Islet precursor cell (in vitro differentiated cells): Measurements from ENCODE around the gene RAB3C.
A peak's percentile ranks its signal among the peaks of the same experiment; 100 is the strongest.

Experiments used
- DNase-seq: peaks from one replicate; pipeline ENCODE4 v3.0.0-alpha.2; 2018

RAB3C gene

DNA sequence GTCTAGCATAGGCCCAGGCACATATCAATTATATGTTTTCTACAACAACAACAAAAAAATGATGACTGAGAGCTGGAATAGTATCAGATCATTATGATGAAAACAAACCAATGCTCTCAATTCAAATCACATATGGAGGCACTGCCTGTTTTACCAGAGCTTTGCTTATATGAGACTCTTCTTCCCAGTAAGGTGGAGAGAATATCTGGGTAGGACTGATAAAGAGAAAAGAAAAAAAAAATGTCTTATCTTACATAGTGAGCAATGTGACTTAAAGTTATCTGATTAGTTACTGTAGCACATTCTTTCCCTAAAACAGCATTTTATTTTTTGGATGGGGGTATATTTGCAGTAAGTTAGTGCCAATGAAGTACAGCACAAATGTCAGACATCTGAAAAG, 154.8 kb downstream of the RAB3C start:
- DNase-seq: no peak

DNA sequence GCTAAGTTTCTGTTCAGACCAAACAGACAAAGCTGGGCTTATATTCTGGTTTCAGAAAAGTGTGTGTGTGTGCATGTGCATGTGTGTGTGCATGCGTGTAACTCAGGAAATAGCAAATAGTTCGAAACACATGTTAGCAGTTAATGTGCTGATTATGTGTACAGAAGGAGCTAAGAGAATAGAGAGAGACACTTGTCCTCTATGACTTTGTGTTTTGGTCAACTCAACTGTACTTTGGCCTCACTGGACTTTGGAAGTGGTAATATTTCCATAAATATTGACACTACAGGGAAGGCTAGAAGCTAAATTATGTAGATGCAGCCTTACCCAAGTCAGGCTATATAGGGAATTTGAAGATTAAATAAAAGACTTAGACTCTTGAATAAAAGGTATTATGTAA, 155.5 kb downstream of the RAB3C start:
- DNase-seq: no peak

DNA sequence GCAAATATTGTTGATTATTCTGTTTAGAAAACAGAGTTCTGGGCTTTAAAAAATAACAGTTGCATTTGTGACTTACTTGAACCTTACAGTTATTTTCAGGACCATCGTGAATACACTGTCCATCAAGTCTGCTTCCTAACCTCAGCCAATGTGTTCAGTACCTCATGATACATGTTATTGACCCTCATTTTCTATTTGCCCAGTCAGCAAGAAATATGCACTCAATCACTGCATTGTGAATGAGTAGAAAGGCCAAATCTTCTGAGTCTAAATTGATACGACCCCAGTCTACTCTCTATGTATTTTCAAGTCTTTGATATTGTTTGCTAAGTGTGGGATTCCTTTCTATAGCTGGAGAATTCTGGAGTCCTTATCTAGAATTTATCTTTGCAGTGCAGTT, 156.2 kb downstream of the RAB3C start:
- no peak for DNase-seq

DNA sequence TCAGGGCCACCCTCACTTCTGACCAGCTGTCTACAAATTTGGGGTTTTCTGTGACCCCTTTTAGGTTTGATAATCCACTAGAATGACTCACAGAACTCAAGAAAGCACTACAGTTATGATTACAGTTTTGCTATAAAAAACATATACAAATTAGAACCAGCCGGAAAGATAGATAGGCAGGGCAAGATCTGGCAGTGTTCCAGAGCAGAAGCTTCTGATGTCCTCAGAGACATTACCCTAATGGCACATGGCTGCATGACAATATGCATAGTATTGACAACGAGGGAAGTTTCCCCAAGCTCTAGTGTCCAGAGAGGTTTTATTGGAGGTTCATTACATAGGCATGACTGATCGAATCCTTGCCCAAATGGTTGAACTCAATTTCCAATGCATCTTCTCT, 158.1 kb downstream of the RAB3C start:
- no peak for DNase-seq

DNA sequence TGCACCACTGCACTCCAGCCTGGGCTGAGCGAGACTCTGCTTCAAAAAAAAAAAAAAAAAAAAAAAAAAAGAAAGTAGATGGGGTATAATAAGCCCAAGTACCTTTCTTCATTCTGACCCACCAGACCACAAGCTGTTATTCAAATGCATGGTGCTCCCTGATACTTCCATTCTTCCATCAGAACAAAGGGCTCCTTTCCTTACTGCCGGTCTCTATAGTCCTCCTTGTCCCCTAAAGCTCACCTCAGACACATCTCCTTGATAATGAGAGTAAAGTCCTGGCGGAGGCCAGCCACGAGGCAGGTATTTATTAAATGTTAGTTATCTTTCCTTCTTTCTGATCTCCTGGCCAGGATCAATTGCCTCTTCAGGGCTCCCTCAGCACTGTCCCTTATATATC, 162.5 kb downstream of the RAB3C start:
- DNase-seq: no peak

DNA sequence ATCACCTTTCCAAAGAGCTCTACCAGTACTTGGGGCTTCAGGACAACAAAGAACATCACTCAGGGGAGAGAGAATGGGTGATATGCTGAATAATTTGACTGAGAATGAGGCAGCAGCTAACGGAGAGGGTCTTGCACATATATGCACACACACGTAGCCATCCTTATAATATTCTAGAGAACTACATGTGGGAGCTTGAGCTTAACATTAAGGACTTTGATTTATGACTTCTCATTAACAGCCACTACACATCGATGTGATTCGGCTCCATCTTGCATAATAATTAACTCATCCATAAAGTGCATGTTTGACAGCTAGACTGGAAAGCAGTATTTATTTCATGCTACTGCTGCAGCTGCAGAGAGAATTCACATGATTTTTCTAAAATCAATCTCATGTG, 163.4 kb downstream of the RAB3C start:
- no peak for DNase-seq

DNA sequence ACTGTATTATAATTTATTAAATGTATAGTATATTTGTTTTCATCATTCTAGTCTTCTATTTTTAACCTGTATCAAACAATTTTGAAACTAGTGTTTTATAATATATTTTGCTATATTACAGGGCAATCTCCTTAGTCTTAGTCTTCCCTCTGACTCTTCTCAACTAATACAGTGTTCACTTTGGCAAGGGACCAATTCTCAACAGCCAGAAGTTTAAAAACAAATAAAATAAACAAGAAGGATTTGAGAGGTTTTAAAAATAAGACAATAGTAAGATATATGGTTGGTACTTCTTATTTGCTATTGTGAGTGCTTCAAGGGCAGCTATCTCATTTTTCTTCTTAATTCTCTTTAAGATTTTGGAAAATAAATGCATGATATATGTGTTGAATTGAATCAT, 167.2 kb downstream of the RAB3C start:
- no peak for DNase-seq

DNA sequence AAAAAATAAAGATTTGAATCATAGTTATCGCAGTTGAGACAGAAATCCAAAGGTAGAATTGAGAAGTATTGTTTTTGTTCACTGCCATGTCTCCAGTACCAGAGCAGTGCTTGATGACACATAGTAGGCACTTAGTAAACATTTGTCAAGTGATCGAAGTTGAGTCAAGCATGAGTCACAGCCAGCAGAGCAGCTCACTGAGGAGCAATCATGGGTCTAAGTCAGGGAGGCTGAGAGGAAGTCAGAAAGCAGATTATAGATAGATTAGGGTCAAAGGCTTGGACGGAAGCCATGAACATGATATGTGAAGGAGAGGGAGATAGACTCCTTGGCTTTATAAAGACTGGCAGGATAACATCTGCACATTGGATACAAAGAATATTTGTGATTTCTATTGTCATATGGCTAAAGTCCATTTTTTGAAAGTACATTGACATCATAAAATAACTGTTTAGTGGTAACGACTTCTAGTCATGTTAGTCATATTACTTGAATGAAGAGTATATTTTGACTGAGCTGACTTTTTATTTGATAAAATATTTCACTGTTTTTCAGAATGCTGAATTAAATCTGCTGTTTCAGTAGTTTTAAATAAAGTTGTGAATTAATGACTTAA, 168.5 kb downstream of the RAB3C start:
- DNase-seq: peak; percentile 86

DNA sequence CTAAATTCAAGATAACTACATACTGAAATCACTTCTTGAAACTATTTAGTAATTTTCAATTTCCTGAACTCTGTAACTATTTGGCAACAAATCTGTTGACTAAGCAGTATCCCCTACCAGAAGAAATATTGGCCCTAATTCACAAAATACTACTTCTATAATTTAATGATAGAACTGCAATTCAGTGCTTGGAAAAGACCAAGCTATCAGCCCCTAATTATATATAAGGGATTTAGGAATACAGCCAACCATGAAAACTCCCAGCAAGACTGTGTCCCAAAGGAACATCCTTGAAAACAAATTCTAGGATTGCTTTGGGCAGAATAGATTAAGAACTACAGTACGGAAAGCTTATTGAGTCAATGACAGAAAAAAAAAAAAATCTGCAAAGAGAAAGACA, 169.2 kb downstream of the RAB3C start:
- no peak for DNase-seq

DNA sequence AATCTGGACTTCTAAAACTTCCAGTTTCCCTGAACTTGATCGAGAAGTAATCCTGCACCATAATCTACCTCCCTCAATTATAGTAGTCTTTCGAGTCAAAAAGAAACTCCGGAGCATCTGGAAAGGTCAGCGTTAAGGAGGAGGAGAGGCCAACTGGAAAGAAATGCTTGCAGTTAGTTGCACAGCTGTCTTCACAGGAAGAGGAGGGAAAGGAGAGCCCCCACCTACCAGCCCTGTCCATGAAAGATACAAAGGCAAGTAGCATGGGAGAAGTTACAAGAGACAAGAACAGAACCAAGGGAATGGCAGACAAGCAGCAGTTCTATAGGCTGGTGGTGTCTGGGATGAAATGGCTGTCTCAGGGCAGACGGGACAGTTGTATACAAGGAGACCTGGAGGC, 170.6 kb downstream of the RAB3C start:
- no peak for DNase-seq

DNA sequence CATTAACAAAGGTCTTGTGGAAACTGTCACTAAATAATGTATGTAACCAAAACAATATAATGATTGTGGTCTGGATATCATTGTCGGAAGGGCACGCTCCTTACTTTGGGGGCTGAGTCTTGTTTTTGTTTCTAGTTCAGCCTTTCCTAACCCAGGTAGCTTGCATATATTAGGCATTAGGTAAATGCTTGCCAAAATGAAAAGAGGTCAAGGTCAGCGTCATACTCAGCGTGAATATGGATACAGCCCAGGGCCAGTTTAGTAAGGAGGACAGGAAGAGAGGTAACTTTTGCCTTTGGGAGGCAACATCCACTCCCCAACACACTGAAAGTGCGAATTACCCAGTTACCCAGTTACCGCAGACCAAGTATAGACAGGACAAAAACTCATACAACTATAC, 171.4 kb downstream of the RAB3C start:
- DNase-seq: no peak

DNA sequence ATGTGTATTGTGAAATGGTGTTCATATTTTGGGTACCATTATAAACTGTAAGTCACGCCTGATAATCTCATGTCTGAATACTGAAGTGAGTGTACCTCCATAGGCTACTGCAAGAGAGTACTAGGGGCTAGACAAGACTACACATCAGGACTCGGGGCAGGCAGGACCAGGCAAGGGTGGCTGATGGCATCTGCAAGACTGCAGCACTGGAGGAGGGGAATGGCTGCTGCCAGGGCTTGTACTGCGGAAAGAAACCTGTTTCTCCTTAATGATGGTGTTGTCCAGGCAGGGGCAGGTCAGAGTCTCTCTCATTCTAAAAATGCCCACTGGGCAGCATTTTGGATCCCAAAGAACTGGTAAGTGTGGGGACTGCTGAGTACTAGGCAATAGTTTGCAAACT, 172.5 kb downstream of the RAB3C start:
- DNase-seq: no peak

DNA sequence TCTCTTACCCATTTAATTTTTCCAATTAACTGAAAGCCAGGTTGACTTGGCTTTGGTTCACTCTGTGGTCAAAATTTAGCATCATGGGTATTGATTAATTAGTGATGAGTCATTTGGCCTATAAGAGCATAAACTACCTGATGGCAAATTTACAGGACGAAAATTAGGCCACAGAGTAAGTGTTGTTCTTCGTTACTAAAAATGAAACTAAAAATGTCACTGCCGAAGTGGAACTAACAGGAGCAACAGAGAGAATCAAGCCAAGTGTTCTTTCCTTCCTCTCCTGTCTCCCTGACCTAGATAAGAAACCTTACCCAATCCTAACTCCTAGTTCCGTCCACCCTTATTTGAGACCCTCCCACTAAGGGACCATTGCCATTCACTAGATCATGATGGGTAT, 176.9 kb downstream of the RAB3C start:
- DNase-seq: no peak

DNA sequence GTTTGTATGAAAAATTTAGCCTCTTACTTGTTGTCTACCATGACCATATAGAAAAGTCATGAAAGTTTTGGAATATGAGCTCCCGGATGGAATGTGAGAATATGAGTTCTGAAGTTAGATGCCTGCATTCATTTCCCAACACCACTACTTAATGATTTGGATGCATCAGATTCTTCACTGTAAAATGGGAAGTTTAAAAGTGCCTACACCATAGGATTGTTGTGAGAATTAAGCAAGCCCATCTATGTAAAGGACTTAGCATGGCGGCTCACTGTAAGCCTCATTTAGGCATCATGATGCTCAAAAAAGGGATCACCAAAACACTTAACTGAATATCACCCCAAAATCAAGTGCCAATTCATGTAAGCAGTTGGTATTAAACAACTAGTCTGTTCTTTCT, 177.3 kb downstream of the RAB3C start:
- DNase-seq: no peak

DNA sequence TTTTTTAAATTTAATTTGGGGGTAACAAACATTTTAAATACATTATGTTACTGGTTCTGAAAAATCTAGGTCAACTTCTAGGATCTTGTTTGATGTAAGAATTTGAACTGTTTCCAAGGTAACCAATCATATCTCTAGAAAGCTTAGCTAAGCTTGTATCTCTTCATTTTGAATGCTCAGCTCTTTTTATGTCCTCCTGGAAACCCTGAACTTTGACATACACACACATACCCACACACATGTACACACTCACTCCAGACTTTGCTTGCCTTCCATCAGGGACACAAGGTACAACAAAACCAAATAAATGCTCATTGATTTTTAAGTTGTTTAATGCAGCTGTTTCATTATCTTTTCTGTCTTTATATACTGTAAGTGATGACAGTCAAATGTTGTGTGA, 178.5 kb downstream of the RAB3C start:
- no peak for DNase-seq

DNA sequence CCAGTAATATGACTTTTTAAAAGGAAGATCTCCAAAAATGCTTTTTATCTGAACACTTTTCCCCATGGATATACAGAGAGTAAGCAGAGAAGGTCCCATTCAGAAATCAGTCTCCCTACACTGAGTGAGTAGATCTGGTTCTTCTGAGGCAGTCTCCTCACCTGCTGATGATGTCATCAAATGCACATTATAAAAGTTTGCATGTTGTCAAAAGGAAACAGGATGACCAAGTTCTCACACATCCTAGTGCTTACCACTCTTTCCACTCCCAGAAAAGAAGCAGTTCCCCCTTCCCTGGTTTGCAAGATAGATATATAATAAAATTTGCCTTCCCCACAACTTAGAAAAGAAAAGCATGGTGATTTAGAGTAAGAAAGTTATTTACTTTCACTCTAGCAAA, 180.5 kb downstream of the RAB3C start:
- no peak for DNase-seq

DNA sequence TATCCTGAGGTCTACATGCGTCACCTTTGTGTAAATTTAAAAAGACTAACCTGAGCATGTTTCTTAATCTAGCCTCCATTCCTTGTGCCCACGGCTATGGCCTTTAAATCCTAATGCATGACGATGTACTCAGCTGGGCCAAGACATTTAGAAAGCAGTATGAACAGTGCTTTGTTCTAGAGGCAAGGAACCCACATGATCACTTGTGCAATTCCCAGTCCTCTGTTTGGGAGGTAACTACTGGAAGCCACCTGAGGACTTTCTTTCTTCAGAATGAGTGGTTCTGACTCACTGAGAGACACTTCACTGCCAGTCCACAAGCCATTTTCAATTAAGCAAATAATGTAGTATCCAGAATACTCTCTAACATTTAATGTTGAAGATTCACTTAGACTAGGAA, 181.3 kb downstream of the RAB3C start:
- DNase-seq: no peak

DNA sequence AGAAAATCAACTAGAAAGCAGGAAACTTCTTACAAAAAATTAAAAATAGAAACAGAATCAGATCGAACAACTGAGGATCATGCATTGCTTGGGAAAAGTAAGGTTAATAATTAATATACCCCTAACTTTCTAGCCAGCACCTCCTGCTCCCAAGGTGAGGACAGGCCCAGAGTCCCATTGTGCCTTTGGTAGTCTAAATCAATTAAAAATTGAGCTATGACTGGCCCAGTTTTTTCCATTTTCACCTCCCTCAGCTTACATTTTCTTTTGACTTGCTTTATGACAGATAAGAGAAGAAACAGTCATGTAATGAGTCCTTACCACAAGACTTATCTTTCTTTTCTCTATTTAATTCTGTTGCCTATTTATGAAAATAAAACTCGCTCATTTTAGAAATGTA, 182.2 kb downstream of the RAB3C start:
- DNase-seq: no peak

DNA sequence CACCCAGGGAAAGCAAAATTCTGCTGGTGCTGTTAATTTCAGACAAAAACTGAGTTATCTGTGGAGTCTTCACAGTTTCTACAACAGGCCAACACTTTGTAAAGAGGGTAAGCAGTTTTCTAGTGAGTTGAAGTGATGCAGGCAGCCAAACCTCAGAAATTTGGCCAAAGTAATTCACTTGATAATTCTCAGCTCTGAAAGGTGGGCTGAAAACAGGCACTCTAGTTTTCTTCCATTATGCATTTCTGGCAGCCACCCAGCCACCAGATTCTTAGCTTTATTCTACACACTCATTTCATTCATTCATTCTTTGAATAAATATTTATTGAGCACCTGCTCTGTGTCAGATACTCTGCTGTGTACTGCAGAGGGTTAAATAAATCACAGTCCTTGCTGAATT, 184.2 kb downstream of the RAB3C start:
- no peak for DNase-seq

DNA sequence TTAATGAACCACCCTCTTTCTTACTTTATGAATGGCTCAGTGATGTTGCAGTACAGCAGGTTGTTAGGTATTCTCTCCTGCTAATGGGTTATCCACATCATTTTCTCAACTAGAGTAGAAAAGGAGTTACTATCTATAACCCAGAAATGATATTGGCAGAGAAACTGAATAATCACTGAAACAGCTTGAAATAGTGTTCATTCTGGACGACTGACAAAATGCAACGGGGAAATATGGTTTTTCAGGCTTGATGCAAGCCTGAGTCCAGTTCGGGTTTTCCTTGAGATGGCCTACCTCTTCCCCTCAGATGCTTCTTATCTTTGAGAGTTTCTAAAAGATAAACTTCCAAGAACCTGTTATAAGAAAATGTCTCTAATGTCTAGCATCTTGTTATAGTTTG, 187.3 kb downstream of the RAB3C start:
- DNase-seq: no peak

DNA sequence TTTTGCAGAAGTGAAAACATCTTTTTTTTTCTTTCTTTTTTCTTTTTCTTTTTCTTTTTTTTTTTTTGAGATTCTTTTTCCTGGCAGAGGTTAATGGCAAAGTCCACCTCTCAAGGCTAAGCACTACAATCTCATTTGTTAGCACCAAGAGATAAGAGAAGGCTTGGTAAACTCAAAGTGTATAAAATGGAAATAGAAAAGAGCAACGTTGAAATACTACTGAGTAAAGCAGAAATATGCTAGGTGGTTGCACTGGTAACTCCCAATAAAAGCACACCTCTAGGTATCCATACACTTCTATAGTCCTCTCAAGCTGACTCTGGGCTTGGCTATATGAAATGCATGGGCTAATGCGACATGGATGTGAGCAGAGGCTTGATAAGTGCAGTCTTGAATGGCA, 188.9 kb downstream of the RAB3C start:
- DNase-seq: no peak

DNA sequence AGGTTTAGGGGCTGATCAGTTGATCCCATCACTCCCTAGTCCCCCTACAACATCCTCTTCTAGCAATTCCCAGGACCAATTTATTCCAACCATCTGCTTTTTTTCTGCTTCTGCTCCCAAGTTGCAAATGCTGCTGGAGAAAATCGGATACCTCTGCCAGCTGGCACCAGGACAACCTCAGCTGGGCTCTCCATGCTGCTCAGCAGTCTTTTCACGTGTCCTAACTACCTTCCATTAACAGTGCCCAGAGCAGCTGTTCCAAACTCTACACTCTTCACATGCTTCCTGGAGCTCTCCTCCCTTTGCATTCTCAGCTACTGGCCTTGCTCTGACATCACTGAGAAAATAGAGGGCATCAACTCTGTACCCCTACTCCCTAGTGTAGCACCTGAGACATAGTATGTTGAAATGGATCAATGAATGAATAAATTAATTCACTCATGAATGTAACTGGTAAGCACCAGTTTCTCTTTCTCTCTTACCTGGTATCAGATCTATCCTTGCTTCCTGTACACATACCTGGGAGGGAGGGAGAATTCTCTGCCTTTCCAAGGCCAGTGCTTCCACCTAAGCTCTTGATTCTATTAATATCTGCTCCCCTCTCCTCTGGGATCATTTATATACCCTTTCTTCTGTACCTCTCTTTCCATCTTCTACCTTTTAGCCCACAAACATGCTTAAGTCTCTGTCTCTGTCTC, 191.0 kb downstream of the RAB3C start:
- no peak for DNase-seq

DNA sequence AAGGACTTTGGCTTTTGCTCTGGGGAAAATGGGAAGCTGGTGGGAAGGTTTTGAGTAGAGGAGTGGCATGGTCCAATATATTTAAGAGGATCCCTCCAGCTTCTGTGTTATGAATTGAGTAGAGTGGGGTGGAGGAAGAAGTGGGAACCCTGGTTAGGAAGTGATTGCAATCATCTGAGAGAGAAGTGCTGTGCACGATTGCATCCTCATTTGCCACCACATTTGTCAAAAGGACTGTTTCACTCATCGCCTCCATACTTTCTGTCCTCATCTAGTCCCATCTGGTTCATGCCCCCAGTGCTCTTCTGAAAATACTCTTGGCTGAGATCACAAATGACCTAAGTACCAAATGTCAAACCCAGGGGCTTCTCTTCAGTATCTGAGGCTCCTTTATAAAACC, 192.1 kb downstream of the RAB3C start:
- no peak for DNase-seq

DNA sequence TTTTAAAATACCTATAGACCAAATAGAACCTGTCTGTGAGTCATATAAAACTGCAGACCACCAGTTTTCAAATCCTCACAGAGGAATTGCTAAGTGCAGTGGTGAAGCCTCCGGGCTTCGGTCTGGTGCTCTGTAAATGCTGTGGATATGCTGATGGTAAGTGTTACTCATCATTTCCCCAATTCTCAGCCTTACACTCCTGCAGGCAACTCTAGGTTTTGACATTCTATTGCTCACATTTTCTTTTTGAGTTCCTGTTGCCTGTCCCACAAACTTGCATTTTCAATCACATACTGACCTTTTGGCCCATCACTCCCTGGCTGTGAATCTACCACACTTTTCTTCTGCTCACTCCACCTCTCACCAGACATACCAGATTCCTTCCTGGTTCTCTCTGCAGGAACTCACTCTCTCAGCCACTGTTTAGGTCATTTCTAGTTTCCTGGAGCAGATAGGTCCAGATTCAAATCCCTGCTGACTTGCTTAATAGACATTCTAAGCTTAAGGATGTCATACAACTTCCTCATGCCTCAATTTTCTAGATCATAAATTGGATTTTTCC, 192.9 kb downstream of the RAB3C start:
- DNase-seq: no peak

DNA sequence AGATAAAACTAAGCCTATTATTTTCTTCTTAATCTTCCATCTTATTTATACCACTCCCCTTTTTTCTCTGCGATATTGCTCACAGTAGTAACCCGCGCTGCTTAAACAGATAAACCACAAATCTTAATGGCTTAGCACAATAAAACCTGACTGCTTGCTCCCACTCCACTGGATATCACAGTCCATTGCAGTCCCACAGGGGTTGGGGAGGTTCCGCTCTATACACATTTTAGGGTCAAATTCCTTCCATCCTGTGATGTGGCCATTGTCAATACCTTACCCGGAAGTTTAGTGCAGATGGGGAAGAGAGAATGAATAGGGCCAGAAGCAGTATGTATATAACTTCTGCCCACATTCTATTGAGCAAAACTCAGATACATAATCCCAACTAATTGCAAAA, 193.7 kb downstream of the RAB3C start:
- no peak for DNase-seq
